ENCODE data around the gene SYMPK.

DNA sequence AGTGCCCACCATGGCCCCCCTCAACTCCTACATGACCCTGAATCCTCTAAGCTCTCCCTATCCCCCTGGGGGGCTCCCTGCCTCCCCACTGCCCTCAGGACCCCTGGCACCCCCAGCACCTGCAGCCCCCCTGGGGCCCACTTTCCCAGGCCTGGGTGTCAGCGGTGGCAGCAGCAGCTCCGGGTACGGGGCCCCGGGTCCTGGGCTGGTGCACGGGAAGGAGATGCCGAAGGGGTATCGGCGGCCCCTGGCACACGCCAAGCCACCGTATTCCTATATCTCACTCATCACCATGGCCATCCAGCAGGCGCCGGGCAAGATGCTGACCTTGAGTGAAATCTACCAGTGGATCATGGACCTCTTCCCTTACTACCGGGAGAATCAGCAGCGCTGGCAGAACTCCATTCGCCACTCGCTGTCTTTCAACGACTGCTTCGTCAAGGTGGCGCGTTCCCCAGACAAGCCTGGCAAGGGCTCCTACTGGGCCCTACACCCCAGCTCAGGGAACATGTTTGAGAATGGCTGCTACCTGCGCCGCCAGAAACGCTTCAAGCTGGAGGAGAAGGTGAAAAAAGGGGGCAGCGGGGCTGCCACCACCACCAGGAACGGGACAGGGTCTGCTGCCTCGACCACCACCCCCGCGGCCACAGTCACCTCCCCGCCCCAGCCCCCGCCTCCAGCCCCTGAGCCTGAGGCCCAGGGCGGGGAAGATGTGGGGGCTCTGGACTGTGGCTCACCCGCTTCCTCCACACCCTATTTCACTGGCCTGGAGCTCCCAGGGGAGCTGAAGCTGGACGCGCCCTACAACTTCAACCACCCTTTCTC, 9.4 kb upstream of the SYMPK start:
- TF ChIP-seq, protein P1, sequence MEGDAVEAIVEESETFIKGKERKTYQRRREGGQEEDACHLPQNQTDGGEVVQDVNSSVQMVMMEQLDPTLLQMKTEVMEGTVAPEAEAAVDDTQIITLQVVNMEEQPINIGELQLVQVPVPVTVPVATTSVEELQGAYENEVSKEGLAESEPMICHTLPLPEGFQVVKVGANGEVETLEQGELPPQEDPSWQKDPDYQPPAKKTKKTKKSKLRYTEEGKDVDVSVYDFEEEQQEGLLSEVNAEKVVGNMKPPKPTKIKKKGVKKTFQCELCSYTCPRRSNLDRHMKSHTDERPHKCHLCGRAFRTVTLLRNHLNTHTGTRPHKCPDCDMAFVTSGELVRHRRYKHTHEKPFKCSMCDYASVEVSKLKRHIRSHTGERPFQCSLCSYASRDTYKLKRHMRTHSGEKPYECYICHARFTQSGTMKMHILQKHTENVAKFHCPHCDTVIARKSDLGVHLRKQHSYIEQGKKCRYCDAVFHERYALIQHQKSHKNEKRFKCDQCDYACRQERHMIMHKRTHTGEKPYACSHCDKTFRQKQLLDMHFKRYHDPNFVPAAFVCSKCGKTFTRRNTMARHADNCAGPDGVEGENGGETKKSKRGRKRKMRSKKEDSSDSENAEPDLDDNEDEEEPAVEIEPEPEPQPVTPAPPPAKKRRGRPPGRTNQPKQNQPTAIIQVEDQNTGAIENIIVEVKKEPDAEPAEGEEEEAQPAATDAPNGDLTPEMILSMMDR (IDR thresholded peaks at IDR 0.05) = no peak
- TF ChIP-seq EP300 (IDR thresholded peaks at IDR 0.05) (no peak), POLR2A (IDR thresholded peaks at IDR 0.05) (no peak)

Measured in ovary (tissue), 3 donors.